Measurements from ENCODE around the gene ECE1. TPM values are rescaled to one million over a fixed set of nuclear protein-coding genes. Genes with fewer than 3 reads are reported as not detected.

ECE1 gene
- total and polyA plus RNA-seq, 10 of the 15 experiments (the other 5 are each of a cell fraction or from before 2014, with no cell fraction given), result 0.97 to 81.0 (median 37.0) TPM

DNA sequence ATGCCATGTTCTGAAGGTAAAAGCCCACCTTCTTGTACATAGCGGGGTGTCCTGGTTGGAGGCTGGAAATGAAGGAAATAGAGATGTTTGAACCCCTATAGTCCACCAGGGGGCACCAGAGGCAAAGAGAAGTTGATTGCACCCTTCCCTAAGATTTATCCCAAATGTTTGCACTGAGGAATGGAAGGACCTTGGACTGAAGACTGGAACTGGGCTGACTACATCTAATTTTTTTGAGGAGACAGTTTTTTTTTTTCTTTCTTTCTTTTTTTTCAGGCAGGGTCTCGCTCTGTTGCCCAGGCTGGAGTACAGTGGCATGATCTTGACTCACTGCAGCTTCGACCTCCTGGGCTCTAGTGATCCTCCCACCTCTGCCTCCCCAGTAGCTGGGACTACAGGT lies 58.2 kb downstream of the ECE1 start:
- Histone ChIP-seq H3K9me3 (replicated peaks; ENCODE audit: control insufficient read depth, insufficient read depth, low read length) (no peaks in the 10 kb centered on the region), H3K27me3 (replicated peaks in 1 of 2; ENCODE audit: control insufficient read depth in 2 of 2, insufficient read depth in 2 of 2, low read length in 1 of 2) (no peaks in the 10 kb centered on the region), H3K27ac (ENCODE audit: control insufficient read depth, insufficient read depth) (no peak overlapping the region), H3K4me1 (ENCODE audit: control insufficient read depth, insufficient read depth, low read length) (no peaks in the 10 kb centered on the region), H3K4me2 (ENCODE audit: control insufficient read depth, insufficient read depth) (no peak overlapping the region), H3K36me3 (ENCODE audit: control insufficient read depth in 2 of 2, insufficient read depth in 2 of 2, low read length in 1 of 2) (peaks cover 2 to 14% of the 10 kb centered on the region in 2 experiments; a peak in 2 of 4 replicates), H4K20me1 (ENCODE audit: control insufficient read depth, insufficient read depth) (no peaks in the 10 kb centered on the region), H3K79me2 (ENCODE audit: control insufficient read depth, insufficient read depth, low read length) (no peaks in the 10 kb centered on the region), H3K9ac (ENCODE audit: control insufficient read depth, insufficient read depth, low read length) (no peak overlapping the region), H2AFZ (ENCODE audit: control insufficient read depth, low read depth, low read length) (no peak overlapping the region), H3K4me3 (no peak overlapping the region)
- TF ChIP-seq RAD21 (IDR thresholded peaks at IDR 0.05; ENCODE audit: insufficient read depth, low read depth, low read length) (peak; percentile 82), NR2F1 (conservative IDR thresholded peaks at IDR 0.05) (no peak), SMC3 (IDR thresholded peaks at IDR 0.05; ENCODE audit: borderline replicate concordance, low read length) (peak; percentile 80), SUPT20H (IDR thresholded peaks at IDR 0.05; ENCODE audit: borderline replicate concordance, control insufficient read depth, low read depth, low read length) (no peak)
- TF ChIP-seq, protein P1, sequence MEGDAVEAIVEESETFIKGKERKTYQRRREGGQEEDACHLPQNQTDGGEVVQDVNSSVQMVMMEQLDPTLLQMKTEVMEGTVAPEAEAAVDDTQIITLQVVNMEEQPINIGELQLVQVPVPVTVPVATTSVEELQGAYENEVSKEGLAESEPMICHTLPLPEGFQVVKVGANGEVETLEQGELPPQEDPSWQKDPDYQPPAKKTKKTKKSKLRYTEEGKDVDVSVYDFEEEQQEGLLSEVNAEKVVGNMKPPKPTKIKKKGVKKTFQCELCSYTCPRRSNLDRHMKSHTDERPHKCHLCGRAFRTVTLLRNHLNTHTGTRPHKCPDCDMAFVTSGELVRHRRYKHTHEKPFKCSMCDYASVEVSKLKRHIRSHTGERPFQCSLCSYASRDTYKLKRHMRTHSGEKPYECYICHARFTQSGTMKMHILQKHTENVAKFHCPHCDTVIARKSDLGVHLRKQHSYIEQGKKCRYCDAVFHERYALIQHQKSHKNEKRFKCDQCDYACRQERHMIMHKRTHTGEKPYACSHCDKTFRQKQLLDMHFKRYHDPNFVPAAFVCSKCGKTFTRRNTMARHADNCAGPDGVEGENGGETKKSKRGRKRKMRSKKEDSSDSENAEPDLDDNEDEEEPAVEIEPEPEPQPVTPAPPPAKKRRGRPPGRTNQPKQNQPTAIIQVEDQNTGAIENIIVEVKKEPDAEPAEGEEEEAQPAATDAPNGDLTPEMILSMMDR (IDR thresholded peaks at IDR 0.05 in 2 of 3, conservative IDR thresholded peaks at IDR 0.05 in 1 of 3; ENCODE audit: control insufficient read depth in 2 of 3, extremely low read depth in 1 of 3, insufficient read depth in 1 of 3, low read depth in 3 of 3, low read length in 3 of 3), result peak; percentile 59 to 75 (median 73)
- TF ChIP-seq, protein P2, sequence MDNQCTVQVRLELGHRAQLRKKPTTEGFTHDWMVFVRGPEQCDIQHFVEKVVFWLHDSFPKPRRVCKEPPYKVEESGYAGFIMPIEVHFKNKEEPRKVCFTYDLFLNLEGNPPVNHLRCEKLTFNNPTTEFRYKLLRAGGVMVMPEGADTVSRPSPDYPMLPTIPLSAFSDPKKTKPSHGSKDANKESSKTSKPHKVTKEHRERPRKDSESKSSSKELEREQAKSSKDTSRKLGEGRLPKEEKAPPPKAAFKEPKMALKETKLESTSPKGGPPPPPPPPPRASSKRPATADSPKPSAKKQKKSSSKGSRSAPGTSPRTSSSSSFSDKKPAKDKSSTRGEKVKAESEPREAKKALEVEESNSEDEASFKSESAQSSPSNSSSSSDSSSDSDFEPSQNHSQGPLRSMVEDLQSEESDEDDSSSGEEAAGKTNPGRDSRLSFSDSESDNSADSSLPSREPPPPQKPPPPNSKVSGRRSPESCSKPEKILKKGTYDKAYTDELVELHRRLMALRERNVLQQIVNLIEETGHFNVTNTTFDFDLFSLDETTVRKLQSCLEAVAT (IDR thresholded peaks at IDR 0.05), result 0 out of 2 replicates have a peak, but pooled peaks have one; percentile 22
- ChIA-PET RAD21 (ENCODE audit: unreplicated experiment) (interaction anchor here (0.6 to 4.5 kb wide), 8 partner anchors 23 to 341 kb away, joined by 3 to 48 read pairs (median 4); no protein-coding TSS in a partner anchor), POLR2A (interaction anchor here (0.7 kb wide), 1 partner anchor 113 kb away, joined by 4 read pairs; no protein-coding TSS in a partner anchor), CTCF (interaction anchor here (0.8 to 5.4 kb wide), 23 partner anchors 8 to 608 kb away, joined by 3 to 171 read pairs (median 5); no protein-coding TSS in a partner anchor), SMC1A (ENCODE audit: uncharacterized antibody, unreplicated experiment) (interaction anchor here (0.7 to 4.8 kb wide), 11 partner anchors 8 to 576 kb away, joined by 3 to 38 read pairs (median 4); no protein-coding TSS in a partner anchor)
- 89% methylated on average over 3 of the region's 3 CpGs for WGBS (ENCODE audit: insufficient coverage, insufficient replicate concordance, low lambda C conversion rate, missing lambda C conversion rate)
- peak; percentile 77 for ATAC-seq
- FAIRE-seq, result peak; percentile 94
- no peak for DNase-seq (ENCODE audit: low read depth, low spot score)
- intact Hi-C loops (cut with micrococcal nuclease; ENCODE audit: unreplicated experiment) (loop anchor here (1.0 kb wide), 1 partner anchor 136 kb away; no protein-coding TSS in a partner anchor), in situ Hi-C loops (cut with MboI) (loop anchor here (5.0 kb wide), 1 partner anchor 135 kb away; no protein-coding TSS in a partner anchor)
- BruUV-seq (replicated peaks), result no TSS peak

Measured in GM12878 (cell line).